Measurements from ENCODE around the gene TCF20. TPM values are rescaled to one million over a fixed set of nuclear protein-coding genes. Genes with fewer than 3 reads are reported as not detected.

Gene TCF20
- total RNA-seq, 4 donors from 2014 or later: 40.2 to 52.5 (median 41.0) TPM

DNA sequence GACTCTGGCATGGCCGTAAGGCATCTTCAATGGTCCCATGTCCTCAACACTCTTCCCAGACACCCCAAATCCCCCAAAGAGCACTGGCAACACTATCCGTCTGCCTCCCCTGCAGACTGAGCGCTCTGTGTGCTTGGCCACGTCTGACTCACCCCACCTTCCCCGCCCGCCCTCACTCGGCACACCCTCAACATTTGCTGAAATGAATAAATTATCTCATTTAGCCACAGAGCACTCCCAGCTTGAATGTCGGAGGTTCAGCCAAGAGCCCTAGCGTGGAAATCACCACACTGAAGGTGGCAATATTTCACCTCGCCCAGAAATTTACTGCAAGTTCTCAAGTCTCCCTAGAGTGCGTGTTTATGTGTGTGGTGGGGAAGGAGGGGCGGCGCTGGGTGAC lies 46.6 kb upstream of the TCF20 start:
- 18 to 33% methylated on average over 10 to 13 of the region's 13 CpGs for WGBS, 2 donors
- Histone ChIP-seq H3K4me1 (peaks cover 32 to 79% (median 34%) of the 10 kb centered on the region in 3 donors), H3K27ac (peak overlapping the region; percentile 87 to 94 (median 88)), H3K36me3 (no peaks in the 10 kb centered on the region), H3K4me3 (peak overlapping the region in 3 of 4 donors; percentile 2 to 12 (median 5)), H3K27me3 (peaks cover 0 to 7% (median 0%) of the 10 kb centered on the region in 4 donors), H3K9me3 (no peaks in the 10 kb centered on the region)
- DNase-seq: no peak
- TF ChIP-seq, protein P1, sequence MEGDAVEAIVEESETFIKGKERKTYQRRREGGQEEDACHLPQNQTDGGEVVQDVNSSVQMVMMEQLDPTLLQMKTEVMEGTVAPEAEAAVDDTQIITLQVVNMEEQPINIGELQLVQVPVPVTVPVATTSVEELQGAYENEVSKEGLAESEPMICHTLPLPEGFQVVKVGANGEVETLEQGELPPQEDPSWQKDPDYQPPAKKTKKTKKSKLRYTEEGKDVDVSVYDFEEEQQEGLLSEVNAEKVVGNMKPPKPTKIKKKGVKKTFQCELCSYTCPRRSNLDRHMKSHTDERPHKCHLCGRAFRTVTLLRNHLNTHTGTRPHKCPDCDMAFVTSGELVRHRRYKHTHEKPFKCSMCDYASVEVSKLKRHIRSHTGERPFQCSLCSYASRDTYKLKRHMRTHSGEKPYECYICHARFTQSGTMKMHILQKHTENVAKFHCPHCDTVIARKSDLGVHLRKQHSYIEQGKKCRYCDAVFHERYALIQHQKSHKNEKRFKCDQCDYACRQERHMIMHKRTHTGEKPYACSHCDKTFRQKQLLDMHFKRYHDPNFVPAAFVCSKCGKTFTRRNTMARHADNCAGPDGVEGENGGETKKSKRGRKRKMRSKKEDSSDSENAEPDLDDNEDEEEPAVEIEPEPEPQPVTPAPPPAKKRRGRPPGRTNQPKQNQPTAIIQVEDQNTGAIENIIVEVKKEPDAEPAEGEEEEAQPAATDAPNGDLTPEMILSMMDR (IDR thresholded peaks at IDR 0.05): no peak
- peak in 1 of 4 donors; percentile 24 for TF ChIP-seq POLR2A (IDR thresholded peaks at IDR 0.05)
- intact Hi-C loops (cut with DNase I): no loop called here

DNA sequence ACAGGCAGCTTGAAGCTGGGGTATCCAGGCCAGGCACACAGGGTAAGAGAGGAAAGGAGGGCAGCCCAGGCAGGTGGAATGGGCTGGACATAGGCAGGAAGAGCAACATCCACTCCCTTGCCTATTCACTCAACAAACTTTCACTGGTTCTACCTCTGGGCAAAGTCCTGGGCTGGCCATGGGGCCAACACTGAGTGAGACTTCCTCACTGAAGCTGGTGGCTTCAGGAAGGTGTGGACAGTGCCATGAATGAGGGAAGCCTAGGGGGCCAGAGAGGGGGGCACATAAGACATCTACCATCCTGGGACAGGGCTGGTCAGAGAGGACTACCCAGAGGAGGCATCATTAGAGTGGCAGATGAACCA lies 44.9 kb upstream of the TCF20 start:
- no peak for TF ChIP-seq POLR2A (IDR thresholded peaks at IDR 0.05)
- TF ChIP-seq, protein P1 (IDR thresholded peaks at IDR 0.05): no peak
- H3K36me3 ChIP-seq: no peaks in the 10 kb centered on the region
- intact Hi-C loops (cut with DNase I): no loop called here
- H3K4me1 ChIP-seq: peaks cover 32 to 70% (median 34%) of the 10 kb centered on the region in 3 donors
- no peak overlapping the region for H3K27ac ChIP-seq
- no peak overlapping the region for H3K4me3 ChIP-seq
- H3K9me3 ChIP-seq: no peaks in the 10 kb centered on the region
- no peak for DNase-seq
- peaks cover 0 to 7% (median 0%) of the 10 kb centered on the region in 4 donors for H3K27me3 ChIP-seq

DNA sequence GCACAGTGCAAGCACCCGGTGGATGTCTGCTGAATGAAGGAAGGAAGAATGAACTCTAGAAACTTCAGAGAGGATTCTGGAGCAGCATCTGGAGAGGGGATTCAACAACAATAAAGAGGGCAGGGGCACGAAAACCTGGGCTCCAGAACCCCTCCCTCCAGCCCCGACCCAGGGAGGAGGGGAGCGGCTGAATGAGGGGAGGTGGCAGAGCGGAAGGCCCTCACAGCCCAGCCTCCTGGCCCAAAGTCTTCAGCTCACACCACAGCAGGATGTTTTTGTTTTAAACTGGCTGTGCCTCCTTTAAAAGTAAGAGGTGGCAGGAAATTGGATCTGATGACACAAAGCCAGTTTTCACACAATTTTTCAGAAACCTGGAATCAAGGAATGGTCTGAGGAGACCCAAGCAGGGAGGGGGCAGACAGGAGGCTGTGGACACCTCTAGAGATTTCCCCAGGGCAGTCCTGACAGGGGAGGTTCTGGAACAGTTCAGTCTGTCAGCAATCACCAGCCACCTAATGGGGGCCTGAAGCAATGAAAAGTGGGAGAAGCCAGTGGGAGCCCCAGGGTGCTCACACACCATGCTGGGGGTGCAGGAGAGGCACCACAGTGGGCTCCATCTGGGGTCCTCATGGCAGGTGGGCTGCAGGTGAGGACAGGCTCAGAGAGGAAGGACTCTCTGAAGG lies 44.4 kb upstream of the TCF20 start:
- WGBS, 2 donors: 42 to 44% methylated on average over 5 of the region's 5 CpGs
- no peaks in the 10 kb centered on the region for H3K36me3 ChIP-seq
- intact Hi-C loops (cut with DNase I): no loop called here
- no peaks in the 10 kb centered on the region for H3K9me3 ChIP-seq
- H3K4me3 ChIP-seq: no peak overlapping the region
- no peak for TF ChIP-seq POLR2A (IDR thresholded peaks at IDR 0.05)
- TF ChIP-seq, protein P1 (IDR thresholded peaks at IDR 0.05): no peak
- peak overlapping the region in 2 of 4 donors; percentile 14 to 26 for H3K27ac ChIP-seq
- peaks cover 32 to 70% (median 34%) of the 10 kb centered on the region in 3 donors for H3K4me1 ChIP-seq
- peaks cover 0 to 7% (median 0%) of the 10 kb centered on the region in 4 donors for H3K27me3 ChIP-seq
- DNase-seq: no peak

DNA sequence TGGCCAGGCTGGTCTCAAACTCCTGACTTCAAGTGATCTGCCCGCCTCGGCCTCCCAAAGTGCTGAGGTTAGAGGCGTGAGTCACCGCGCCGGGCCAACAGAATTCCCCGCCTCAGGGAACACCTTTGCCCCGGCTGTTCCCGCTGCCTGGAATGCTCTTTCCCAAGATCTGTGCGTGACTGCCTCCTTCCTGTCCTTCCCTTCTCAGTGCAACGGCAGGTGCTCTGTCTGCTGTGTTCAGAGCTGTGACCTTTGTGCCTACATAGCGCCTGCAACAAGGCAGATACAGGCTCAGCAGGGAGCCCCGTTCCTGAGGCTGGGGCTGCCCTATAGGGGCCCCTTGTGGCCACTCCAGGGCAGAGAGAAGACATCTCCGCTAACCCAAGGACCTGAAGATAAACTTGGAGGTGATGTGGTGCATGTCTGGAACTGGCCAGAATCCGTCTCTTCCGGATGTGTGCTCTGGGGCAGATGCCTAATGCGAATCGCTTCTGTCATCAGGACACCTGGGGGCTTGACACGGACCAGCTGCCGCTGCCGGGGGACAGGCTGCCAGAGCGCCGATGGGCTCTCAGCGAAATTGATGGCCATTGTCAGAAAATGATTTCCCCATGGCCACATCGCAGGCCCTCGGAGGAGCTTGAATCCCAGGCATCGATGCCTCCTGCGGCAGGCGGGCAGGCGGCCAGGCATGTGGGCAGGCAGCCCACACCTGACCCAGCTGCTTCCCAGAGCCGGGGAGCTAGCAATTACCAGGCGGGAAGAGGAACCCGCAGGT lies 43.5 kb upstream of the TCF20 start:
- Histone ChIP-seq H3K4me1 (peaks cover 32 to 64% (median 34%) of the 10 kb centered on the region in 3 donors), H3K4me3 (no peak overlapping the region)

More for the DNA sequence above, 43.5 kb upstream of the TCF20 start:
- no peak for DNase-seq
- H3K36me3 ChIP-seq: no peaks in the 10 kb centered on the region
- WGBS, 2 donors: 13 to 59% methylated on average over 12 to 13 of the region's 33 CpGs
- H3K9me3 ChIP-seq: no peaks in the 10 kb centered on the region
- H3K27me3 ChIP-seq: peaks cover 0 to 7% (median 0%) of the 10 kb centered on the region in 4 donors
- H3K27ac ChIP-seq: peak overlapping the region in 2 of 4 donors; percentile 14 to 26
- intact Hi-C loops (cut with DNase I): no loop called here
- TF ChIP-seq, protein P1 (IDR thresholded peaks at IDR 0.05): peak; percentile 10 to 60 (median 40)
- TF ChIP-seq POLR2A (IDR thresholded peaks at IDR 0.05): no peak
